Measurements from ENCODE around the gene TRAPPC3L. TPM values are rescaled to one million over a fixed set of nuclear protein-coding genes. Genes with fewer than 3 reads are reported as not detected.

TRAPPC3L gene
- polyA plus RNA-seq, 2 of the 4 experiments (the other 2 are of a cell fraction), result not detected

- TF ChIP-seq JUN (IDR thresholded peaks at IDR 0.05), result no peak
- TF ChIP-seq POLR2AphosphoS2 (conservative IDR thresholded peaks at IDR 0.05; ENCODE audit: low read length), result no peak
- no peak for TF ChIP-seq CHD2 (IDR thresholded peaks at IDR 0.05; ENCODE audit: low read length, partially characterized antibody)
- no peak for TF ChIP-seq NR3C1 (IDR thresholded peaks at IDR 0.05)
- TF ChIP-seq SREBF2 (IDR thresholded peaks at IDR 0.05), result no peak
- no peak for TF ChIP-seq TFCP2L1 (CRISPR knock-in tag; IDR thresholded peaks at IDR 0.05)
- no peak for TF ChIP-seq HOXB5 (CRISPR knock-in tag; IDR thresholded peaks at IDR 0.05)
- TF ChIP-seq RFX5 (IDR thresholded peaks at IDR 0.05), result no peak
These were observed 10.6 kb upstream of the TRAPPC3L start (continued) for GRCh38 chr6:116556065-116556464.

- H3K4me3 ChIP-seq, result no peak within 1 kb of the TSS
- ChIA-PET CTCF (interaction anchor here (1.1 to 2.6 kb wide), 3 partner anchors 18 to 285 kb away, joined by 3 to 6 read pairs (median 4); no protein-coding TSS in a partner anchor), POLR2A (interaction anchor here (1.2 kb wide), 1 partner anchor 18 kb away, joined by 4 read pairs; the partner anchor contains the start of gene RWDD1)
- no peak for DNase-seq (ENCODE audit: low read depth in 1 of 2, low spot score in 1 of 2)
- FAIRE-seq, result no peak
- TF ChIP-seq RCOR1 (IDR thresholded peaks at IDR 0.05; ENCODE audit: low read depth, low read length) (no peak), BCL3 (IDR thresholded peaks at IDR 0.05) (no peak), HMGXB4 (CRISPR knock-in tag; IDR thresholded peaks at IDR 0.05; ENCODE audit: borderline replicate concordance) (no peak), CEBPB (IDR thresholded peaks at IDR 0.05) (no peak), PBX3 (IDR thresholded peaks at IDR 0.05) (no peak), JUN (IDR thresholded peaks at IDR 0.05) (no peak)
- H3K27ac ChIP-seq, result no peak within 1 kb of the TSS
- ATAC-seq, result no peak
- peaks cover 28% of the 10 kb centered on the region for H3K4me1 ChIP-seq
- H3K4me2 ChIP-seq, result no peak within 1 kb of the TSS
- no peaks in the 10 kb centered on the region for H3K9me3 ChIP-seq
These were observed 8.0 kb upstream of the TRAPPC3L start, which contains the start of gene CALHM4 for GRCh38 chr6:116553451-116553850. CALHM4 (plus strand) TSS chr6:116553751; CDS start chr6:116553794, 43 bp downstream.

- H3K9me3 ChIP-seq, result no peaks in the 10 kb centered on the region
- CTCF ChIA-PET, result interaction anchor here (1.4 to 1.5 kb wide), 2 partner anchors 10 to 263 kb away, joined by 4 to 5 read pairs; no protein-coding TSS in a partner anchor
- H3K27ac ChIP-seq, result no peak overlapping the region
- ATAC-seq (peak in 1 of 2 experiments; percentile 61; a peak in 2 of 6 replicates), FAIRE-seq (no peak), DNase-seq (ENCODE audit: low read depth in 1 of 2, low spot score in 1 of 2) (no peak)
- no peak for TF ChIP-seq HOXB5 (CRISPR knock-in tag; IDR thresholded peaks at IDR 0.05)
- TF ChIP-seq CHD2 (IDR thresholded peaks at IDR 0.05; ENCODE audit: low read length, partially characterized antibody), result no peak
- TF ChIP-seq ZFP36 (IDR thresholded peaks at IDR 0.05; ENCODE audit: borderline replicate concordance, partially characterized antibody), result no peak
- no peak for TF ChIP-seq HDAC2 (IDR thresholded peaks at IDR 0.05)
- no peak for TF ChIP-seq FOSL2 (IDR thresholded peaks at IDR 0.05)
- no peak for TF ChIP-seq FOSL2 (CRISPR knock-in tag; IDR thresholded peaks at IDR 0.05)
- no peak for TF ChIP-seq MYC (IDR thresholded peaks at IDR 0.05; ENCODE audit: borderline replicate concordance, low read length)
- TF ChIP-seq TP53 (CRISPR knock-in tag; IDR thresholded peaks at IDR 0.05), result no peak
- no peak for TF ChIP-seq HEYL (CRISPR knock-in tag; IDR thresholded peaks at IDR 0.05)
- 58% methylated on average over 4 of the region's 4 CpGs for WGBS (ENCODE audit: missing lambda C conversion rate)
- no peak overlapping the region for H3K4me3 ChIP-seq
- H3K4me1 ChIP-seq, result peaks cover 3% of the 10 kb centered on the region
- H3K4me2 ChIP-seq, result no peak overlapping the region
- POLR2A ChIA-PET, result no interaction called here
These were observed 5.3 kb upstream of the TRAPPC3L start for GRCh38 chr6:116550796-116551195.

Measured in A549 (cell line).